H1 (cell line): ENCODE results near the gene TRMT61A. TPM values are rescaled to one million over a fixed set of nuclear protein-coding genes. Genes with fewer than 3 reads are reported as not detected.
A peak's percentile ranks its signal among the peaks of the same experiment; 100 is the strongest.

Experiments used
- CTCF ChIA-PET: fragments of 300-600 bp; sonication (Branson Sonifier 250); formaldehyde crosslinking; loops from one replicate; lab custom pipeline; 2021; ENCODE audit not compliant: partially characterized antibody; lab: Charles Lee
- POLR2A ChIA-PET: fragments of 300-600 bp; sonication (Branson Sonifier 250); formaldehyde crosslinking; loops from one replicate; lab custom pipeline; 2021; ENCODE audit warnings: inconsistent platforms; ENCODE audit not compliant: partially characterized antibody; lab: Charles Lee
- DNase-seq, 2 experiments: peaks; one replicate each; pipeline versions ENCODE4 v3.0.0 to v3.0.0-alpha.2; 2010 to 2022; ENCODE audit warnings: low spot score in 2 of 2, low read depth in 1 of 2, mixed read lengths in 1 of 2
- FAIRE-seq: peaks from 2 replicates; lab custom pipeline; 2011; peaks lifted over from hg19 to GRCh38; lab: Jason Lieb, UNC
- H2AFZ ChIP-seq: 2 replicates; pipeline ENCODE4 v1.8.1; 2012; ENCODE audit warnings: low read length, inconsistent platforms
- H2AK5ac ChIP-seq: 2 replicates; pipeline ENCODE4 v1.6.1; 2013; ENCODE audit warnings: low read depth, low read length
- H2BK120ac ChIP-seq: replicated peaks from 2 replicates; pipeline ENCODE3; 2013; ENCODE audit warnings: low read depth, low read length, inconsistent platforms
- H2BK12ac ChIP-seq: 2 replicates; pipeline ENCODE4 v1.6.1; 2013; ENCODE audit warnings: low read depth, low read length
- H2BK15ac ChIP-seq: 2 replicates; pipeline ENCODE4 v1.6.1; 2013; ENCODE audit warnings: low read length
- H2BK20ac ChIP-seq: 2 replicates; pipeline ENCODE4 v1.6.1; 2013; ENCODE audit warnings: low read length
- H2BK5ac ChIP-seq: 2 replicates; pipeline ENCODE4 v1.6.1; 2013; ENCODE audit warnings: low read depth, low read length
- H3K14ac ChIP-seq: 2 replicates; pipeline ENCODE4 v1.6.1; 2013; ENCODE audit warnings: inconsistent platforms; ENCODE audit not compliant: insufficient read length
- H3K18ac ChIP-seq: 2 replicates; pipeline ENCODE4 v1.6.1; 2013; ENCODE audit warnings: low read length; ENCODE audit errors: extremely low read depth
- H3K23ac ChIP-seq: 2 replicates; pipeline ENCODE4 v1.6.1; 2013; ENCODE audit warnings: inconsistent platforms; ENCODE audit not compliant: insufficient read length
- H3K23me2 ChIP-seq: 2 replicates; pipeline ENCODE4 v1.6.1; 2013; ENCODE audit warnings: low read depth, low read length
- H3K27ac ChIP-seq: 2 replicates; pipeline ENCODE4 v1.6.1; 2011; ENCODE audit warnings: low read depth, low read length, inconsistent platforms
- H3K27me3 ChIP-seq, 4 experiments: replicated peaks in 1 of 4; 1 replicate in 1 of 4; 2 replicates in 3 of 4; pipeline versions ENCODE4 v1.6.1 to v1.8.1; 2011 to 2013; ENCODE audit warnings: low read length in 3 of 4, mild to moderate bottlenecking in 3 of 4, inconsistent platforms in 2 of 4, mixed read lengths in 2 of 4, moderate library complexity in 1 of 4; ENCODE audit not compliant: control insufficient read depth in 3 of 4, insufficient read depth in 3 of 4; ENCODE audit errors: extremely low read depth in 1 of 4
- H3K36me3 ChIP-seq, 4 experiments: 2 replicates each; pipeline versions ENCODE4 v1.6.1 to v1.8.1; 2011 to 2013; ENCODE audit warnings: mild to moderate bottlenecking in 4 of 4, low read length in 3 of 4, moderate library complexity in 2 of 4, control low read depth in 1 of 4, inconsistent platforms in 1 of 4; ENCODE audit not compliant: insufficient read depth in 4 of 4, control insufficient read depth in 2 of 4
- H3K4ac ChIP-seq: replicated peaks from 2 replicates; pipeline ENCODE3; 2013; ENCODE audit warnings: low read length, low read depth, mixed read lengths, inconsistent platforms; ENCODE audit not compliant: insufficient read length
- H3K4me1 ChIP-seq, 4 experiments: replicated peaks in 1 of 4; 1 replicate in 1 of 4; 2 replicates in 3 of 4; pipeline versions ENCODE4 v1.6.1 to v1.8.1; 2011 to 2013; ENCODE audit warnings: low read length in 3 of 4, inconsistent platforms in 2 of 4, mixed read lengths in 1 of 4; ENCODE audit not compliant: insufficient read depth in 4 of 4, control insufficient read depth in 3 of 4
- H3K4me2 ChIP-seq, 2 experiments: 2 replicates each; pipeline versions ENCODE4 v1.6.1 to v1.8.1; 2011 to 2013; ENCODE audit warnings: low read depth in 2 of 2, low read length in 2 of 2, control low read depth in 1 of 2, inconsistent platforms in 1 of 2, mild to moderate bottlenecking in 1 of 2; ENCODE audit not compliant: insufficient read depth in 1 of 2
- H3K4me3 ChIP-seq, 4 experiments: fragments of 200-600, 300-600 bp in 1 of 4; sonication (generic), shearing (Covaris generic), sonication (Bioruptor Twin) in 1 of 4; 2 replicates each; pipeline versions ENCODE4 v1.5.1 to v1.8.1; 2011 to 2016; ENCODE audit warnings: low read length in 4 of 4, low read depth in 3 of 4, control low read depth in 2 of 4, inconsistent platforms in 2 of 4, mild to moderate bottlenecking in 2 of 4, mixed read lengths in 1 of 4, moderate library complexity in 1 of 4; ENCODE audit not compliant: insufficient read depth in 2 of 4; ENCODE audit errors: extremely low read depth in 1 of 4
- H3K56ac ChIP-seq: replicated peaks from 2 replicates; pipeline ENCODE3; 2013; ENCODE audit warnings: low read depth, mild to moderate bottlenecking, mixed read lengths, low read length, inconsistent platforms; ENCODE audit not compliant: insufficient read length
- H3K79me1 ChIP-seq: 2 replicates; pipeline ENCODE4 v1.6.1; 2013; ENCODE audit warnings: low read depth, low read length, control low read depth
- H3K79me2 ChIP-seq, 2 experiments: 2 replicates each; pipeline versions ENCODE4 v1.6.1 to v1.8.1; 2012 to 2013; ENCODE audit warnings: low read length in 2 of 2, mild to moderate bottlenecking in 2 of 2, inconsistent platforms in 1 of 2; ENCODE audit not compliant: insufficient read depth in 2 of 2, control insufficient read depth in 1 of 2
- H3K9ac ChIP-seq, 4 experiments: replicated peaks in 1 of 4; 1 replicate in 1 of 4; 2 replicates in 3 of 4; pipeline versions ENCODE4 v1.6.1 to v1.8.1; 2011 to 2013; ENCODE audit warnings: low read depth in 3 of 4, low read length in 3 of 4, control low read depth in 2 of 4, mild to moderate bottlenecking in 2 of 4, moderate library complexity in 2 of 4, inconsistent platforms in 1 of 4; ENCODE audit errors: extremely low read depth in 1 of 4
- H3K9me3 ChIP-seq, 2 experiments: 2 replicates each; pipeline versions ENCODE4 v1.6.1 to v1.8.1; 2012 to 2013; ENCODE audit warnings: mild to moderate bottlenecking in 2 of 2, moderate library complexity in 2 of 2, control low read depth in 1 of 2, inconsistent platforms in 1 of 2, low read depth in 1 of 2, low read length in 1 of 2, mixed read lengths in 1 of 2; ENCODE audit not compliant: insufficient read depth in 2 of 2
- H4K20me1 ChIP-seq, 2 experiments: replicated peaks in 1 of 2; 2 replicates each; pipeline versions ENCODE3 to v1.8.1; 2011 to 2013; ENCODE audit warnings: inconsistent platforms in 2 of 2, low read length in 2 of 2, mild to moderate bottlenecking in 1 of 2; ENCODE audit not compliant: insufficient read depth in 2 of 2, control insufficient read depth in 1 of 2
- H4K5ac ChIP-seq: 2 replicates; pipeline ENCODE4 v1.6.1; 2013; ENCODE audit warnings: low read length, low read depth, mixed read lengths, inconsistent platforms; ENCODE audit not compliant: insufficient read length
- H4K8ac ChIP-seq: 2 replicates; pipeline ENCODE4 v1.8.0; 2013; ENCODE audit warnings: mild to moderate bottlenecking, moderate library complexity, low read length, inconsistent platforms; ENCODE audit not compliant: insufficient read depth; ENCODE audit errors: extremely low read depth
- H4K91ac ChIP-seq: replicated peaks from 2 replicates; pipeline ENCODE3; 2013; ENCODE audit warnings: low read length, mixed read lengths, inconsistent platforms; ENCODE audit not compliant: insufficient read length
- BCL11A ChIP-seq, 2 experiments: IDR thresholded peaks; one replicate each; pipeline ENCODE4 v1.6.1; 2011; ENCODE audit warnings: low read depth in 2 of 2, low read length in 2 of 2, mild to moderate bottlenecking in 2 of 2
- CHD1 ChIP-seq: IDR thresholded peaks from 2 replicates; pipeline ENCODE4 v1.6.1; 2012; ENCODE audit warnings: low read depth, low read length, improper control_type of control experiment
- CHD2 ChIP-seq: IDR thresholded peaks from 2 replicates; pipeline ENCODE4 v1.6.1; 2012; ENCODE audit warnings: low read length, improper control_type of control experiment
- JUN ChIP-seq: IDR thresholded peaks from 2 replicates; pipeline ENCODE4 v1.6.1; 2011; ENCODE audit warnings: low read depth, mild to moderate bottlenecking, improper control_type of control experiment, low read length
- POLR2AphosphoS5 ChIP-seq: IDR thresholded peaks from 2 replicates; pipeline ENCODE4 v1.6.1; 2011; ENCODE audit warnings: low read depth, low read length
- ZNF274 ChIP-seq: IDR thresholded peaks from 2 replicates; pipeline ENCODE4 v1.7.0; 2012; ENCODE audit warnings: low read length, borderline replicate concordance; ENCODE audit errors: extremely low read depth
- WGBS, 2 experiments: shearing (Covaris generic) in 1 of 2; methylation state at CpG; one replicate each; pipeline versions ENCODE4 v1.1.6 to v1.1.7; 2013 to 2015; ENCODE audit warnings: low lambda C conversion rate in 2 of 2, mixed read lengths in 2 of 2, inconsistent platforms in 1 of 2, low coverage in 1 of 2, missing lambda C conversion rate in 1 of 2; ENCODE audit not compliant: insufficient replicate concordance in 2 of 2, insufficient coverage in 1 of 2, insufficient read length in 1 of 2; ENCODE audit errors: extremely low coverage in 1 of 2, missing lambda C conversion rate in 1 of 2; 5-methylcytosine and 5-hydroxymethylcytosine counted together
- polyA plus RNA-seq, 7 experiments: library from polyadenylated mRNA; depleted of rRNA in 3 of 7; stranded (reverse) in 5 of 7; unstranded in 2 of 7; fragments of >200 nt in 5 of 7; fragments of 200-250 nt in 2 of 7; gene quantifications; 1 replicate in 5 of 7; 2 replicates in 1 of 7; 4 replicates in 1 of 7; pipeline versions ENCODE4 v1.2.1 to v1.2.3, GENCODE V29; 2011 to 2013; ENCODE audit warnings: missing spikeins in 2 of 7, mixed read lengths in 2 of 7
- total RNA-seq: library from RNA; stranded (reverse); fragmentation: NEBNext Ultra II Directional; extraction: Animal tissue kit (Norgen Biotek cat#: 25700); gene quantifications from 2 replicates; pipeline ENCODE4 v1.2.1, GENCODE V29; 2021

The TRMT61A gene
- total and polyA plus RNA-seq, 2 of the 8 experiments (the other 6 are each of a cell fraction or from before 2014, with no cell fraction given), result 15.8 to 19.0 TPM

- WGBS, 2 experiments, result 88% methylated on average over 10 of the region's 10 CpGs; no CpG with 5 or more reads in 1 of the 2 experiments
- POLR2A ChIA-PET, result interaction anchor here (1.0 to 12.6 kb wide), 7 partner anchors 7 to 183 kb away, joined by 3 to 844 read pairs (median 7); partner anchors contain the start of genes EIF5 and TRMT61A
- H3K27ac ChIP-seq, result no peak overlapping the region
Measured at GRCh38 chr14:103517174-103517566, 11.8 kb upstream of the TRMT61A start.

More at GRCh38 chr14:103517174-103517566, 11.8 kb upstream of the TRMT61A start:
- H2BK5ac ChIP-seq, result no peak overlapping the region
- H3K4me2 ChIP-seq, result no peak overlapping the region
- TF ChIP-seq CHD1 (no peak), JUN (no peak), CHD2 (no peak), POLR2AphosphoS5 (0 out of 2 replicates have a peak, but pooled peaks have one; percentile 3), ZNF274 (no peak), BCL11A (IDR thresholded peaks at IDR 0.05; ENCODE audit: low read depth in 2 of 2, low read length in 2 of 2) (no peak)
- TF ChIP-seq, all 59 proteins: peak for 1
- H3K56ac ChIP-seq, result no peak overlapping the region
- no peak overlapping the region for H4K5ac ChIP-seq
- H2AK5ac ChIP-seq, result no peak overlapping the region
- no peaks in the 10 kb centered on the region for H3K79me1 ChIP-seq
- no peak for DNase-seq
- no peak overlapping the region for H3K18ac ChIP-seq
- peaks cover 0 to 1% of the 10 kb centered on the region in 2 experiments; a peak in 1 of 4 replicates for H3K79me2 ChIP-seq
- no peak overlapping the region for H3K9ac ChIP-seq
- peaks cover 10 to 19% of the 10 kb centered on the region in 2 experiments for H4K20me1 ChIP-seq
- no peaks in the 10 kb centered on the region for H3K9me3 ChIP-seq
- no peak overlapping the region; the same call in 1 of the 2 replicates for H2BK12ac ChIP-seq
- no peak overlapping the region for H3K4ac ChIP-seq
- peaks cover 0 to 23% (median 16%) of the 10 kb centered on the region in 4 experiments; a peak in 6 of 7 replicates for H3K4me1 ChIP-seq
- CTCF ChIA-PET, result interaction anchor here (0.6 to 31.3 kb wide), 4 partner anchors 13 to 47 kb away, joined by 3 to 921 read pairs (median 36); partner anchors contain the start of gene TRMT61A
- no peak overlapping the region for H2BK120ac ChIP-seq
- FAIRE-seq, result no peak
- H2AFZ ChIP-seq, result no peak overlapping the region
- no peak overlapping the region for H2BK20ac ChIP-seq
- no peak overlapping the region for H2BK15ac ChIP-seq
- peaks cover 7% of the 10 kb centered on the region; the same call in 1 of the 2 replicates for H3K23me2 ChIP-seq
- no peak overlapping the region for H4K91ac ChIP-seq
- H3K36me3 ChIP-seq, result peaks cover 8 to 23% (median 17%) of the 10 kb centered on the region in 4 experiments; a peak in 7 of 8 replicates
- no peak overlapping the region for H4K8ac ChIP-seq
- H3K14ac ChIP-seq, result no peak overlapping the region
- no peak overlapping the region for H3K23ac ChIP-seq
- H3K4me3 ChIP-seq, result no peak overlapping the region
- no peaks in the 10 kb centered on the region for H3K27me3 ChIP-seq
